ENCODE results near the gene BEND7.

- TF ChIP-seq CTCF (conservative IDR thresholded peaks at IDR 0.05; ENCODE audit: low read depth, low read length) (no peak), EZH2 (IDR thresholded peaks at IDR 0.05; ENCODE audit: borderline replicate concordance, low read depth, low read length, poor library complexity, severe bottlenecking) (no peak)
Observed at GRCh38 chr10:13396369-13396768, 132.4 kb downstream of the BEND7 start.
